Upper lobe of left lung (tissue), 4 donors: ENCODE measurements around the gene XKR7.

Source experiments
- EP300 ChIP-seq, 4 donors: sonication (generic); formaldehyde crosslinking; IDR thresholded peaks; one replicate each; pipeline ENCODE4 v1.5.1; 2017; ENCODE audit warnings: antibody characterized with exemption in 4 of 4, control low read depth in 2 of 4
- POLR2A ChIP-seq, 4 donors: fragments of 450-650 bp; IDR thresholded peaks; one replicate each; pipeline ENCODE4 v1.5.1; 2016 to 2017; ENCODE audit warnings: antibody characterized with exemption in 4 of 4, mild to moderate bottlenecking in 2 of 4
- POLR2AphosphoS5 ChIP-seq, 2 donors: sonication (generic); formaldehyde crosslinking; IDR thresholded peaks; one replicate each; pipeline ENCODE4 v1.5.1; 2017; ENCODE audit warnings: antibody characterized with exemption in 2 of 2
- TF ChIP-seq, protein P1 (sequence below), 6 experiments: fragments of 450-650 bp in 4 of 6; fragments of 200-600 bp in 2 of 6; sonication (generic) in 2 of 6; IDR thresholded peaks; one replicate each; pipeline ENCODE4 v1.5.1; 2016 to 2019; ENCODE audit warnings: antibody characterized with exemption in 6 of 6

DNA sequence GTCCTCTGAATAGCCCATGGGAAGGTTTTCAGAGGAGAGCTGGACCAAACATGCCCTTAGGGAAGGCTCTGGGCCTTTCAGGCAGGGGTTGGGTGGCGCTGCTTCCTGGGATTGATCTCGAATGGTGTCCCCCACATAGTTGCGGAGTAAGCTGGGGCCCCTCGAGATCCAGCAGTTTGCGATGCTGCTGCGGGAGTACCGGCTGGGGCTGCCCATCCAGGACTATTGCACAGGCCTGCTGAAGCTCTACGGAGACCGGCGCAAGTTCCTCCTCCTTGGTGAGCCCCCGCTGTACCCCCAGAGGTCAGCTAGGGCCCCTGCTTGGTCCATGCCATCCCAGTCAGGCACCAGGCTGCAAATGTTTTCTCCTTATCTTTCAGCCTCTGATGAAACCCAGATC lies 61.6 kb downstream of the XKR7 start:
- TF ChIP-seq, protein P1, sequence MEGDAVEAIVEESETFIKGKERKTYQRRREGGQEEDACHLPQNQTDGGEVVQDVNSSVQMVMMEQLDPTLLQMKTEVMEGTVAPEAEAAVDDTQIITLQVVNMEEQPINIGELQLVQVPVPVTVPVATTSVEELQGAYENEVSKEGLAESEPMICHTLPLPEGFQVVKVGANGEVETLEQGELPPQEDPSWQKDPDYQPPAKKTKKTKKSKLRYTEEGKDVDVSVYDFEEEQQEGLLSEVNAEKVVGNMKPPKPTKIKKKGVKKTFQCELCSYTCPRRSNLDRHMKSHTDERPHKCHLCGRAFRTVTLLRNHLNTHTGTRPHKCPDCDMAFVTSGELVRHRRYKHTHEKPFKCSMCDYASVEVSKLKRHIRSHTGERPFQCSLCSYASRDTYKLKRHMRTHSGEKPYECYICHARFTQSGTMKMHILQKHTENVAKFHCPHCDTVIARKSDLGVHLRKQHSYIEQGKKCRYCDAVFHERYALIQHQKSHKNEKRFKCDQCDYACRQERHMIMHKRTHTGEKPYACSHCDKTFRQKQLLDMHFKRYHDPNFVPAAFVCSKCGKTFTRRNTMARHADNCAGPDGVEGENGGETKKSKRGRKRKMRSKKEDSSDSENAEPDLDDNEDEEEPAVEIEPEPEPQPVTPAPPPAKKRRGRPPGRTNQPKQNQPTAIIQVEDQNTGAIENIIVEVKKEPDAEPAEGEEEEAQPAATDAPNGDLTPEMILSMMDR (IDR thresholded peaks at IDR 0.05): no peak
- no peak for TF ChIP-seq POLR2AphosphoS5 (IDR thresholded peaks at IDR 0.05)
- no peak for TF ChIP-seq POLR2A (IDR thresholded peaks at IDR 0.05)
- TF ChIP-seq EP300 (IDR thresholded peaks at IDR 0.05): no peak
